T-helper 1 cell treated with Interleukin-12 subunit alpha and Interleukin-12 subunit beta and Interleukin-4 antibody, amounts not matched to agents 30 μg/mL and 1 μg/mL, for 36 hours (primary cell): ENCODE results near the gene ASPN.

Source experiments
- H3K27ac Mint-ChIP-seq: one replicate; pipeline ENCODE4 v1.8.0; 2021; ENCODE audit warnings: mild to moderate bottlenecking, mixed read lengths
- H3K27me3 Mint-ChIP-seq: one replicate; pipeline ENCODE4 v1.8.0; 2021; ENCODE audit warnings: low read depth, mixed read lengths
- H3K36me3 Mint-ChIP-seq: one replicate; pipeline ENCODE4 v1.8.0; 2021; ENCODE audit warnings: low read depth, mixed read lengths
- H3K4me1 Mint-ChIP-seq: one replicate; pipeline ENCODE4 v1.8.0; 2021; ENCODE audit warnings: low read depth, mixed read lengths
- H3K4me3 Mint-ChIP-seq: one replicate; pipeline ENCODE4 v1.8.0; 2021; ENCODE audit warnings: mild to moderate bottlenecking, moderate library complexity, mixed read lengths
- H3K9me3 Mint-ChIP-seq: one replicate; pipeline ENCODE4 v1.8.0; 2021; ENCODE audit warnings: mixed read lengths

The ASPN gene

GRCh38 chr9:92482329-92482728 is at the start of gene ASPN:
Gene ASPN, minus strand, starts transcription at chr9:92482506.
- Mint-ChIP-seq H3K9me3 (no peaks in the 10 kb centered on the region), H3K27ac (no peak within 1 kb of the TSS), H3K27me3 (no peaks in the 10 kb centered on the region), H3K36me3 (no peaks in the 10 kb centered on the region), H3K4me3 (no peak within 1 kb of the TSS), H3K4me1 (peaks cover 6% of the 10 kb centered on the region)

- no peaks in the 10 kb centered on the region for H3K9me3 Mint-ChIP-seq
- no peak overlapping the region for H3K4me3 Mint-ChIP-seq
- peaks cover 4% of the 10 kb centered on the region for H3K4me1 Mint-ChIP-seq
- no peak overlapping the region for H3K27ac Mint-ChIP-seq
- H3K27me3 Mint-ChIP-seq: no peaks in the 10 kb centered on the region
- H3K36me3 Mint-ChIP-seq: no peaks in the 10 kb centered on the region
Measured at GRCh38 chr9:92530893-92531292, 48.6 kb upstream of the ASPN start.

GRCh38 chr9:92529124-92529523 is 46.8 kb upstream of the ASPN start:
- Mint-ChIP-seq H3K9me3 (no peaks in the 10 kb centered on the region), H3K27me3 (no peaks in the 10 kb centered on the region), H3K27ac (no peak overlapping the region), H3K4me1 (peaks cover 2% of the 10 kb centered on the region), H3K4me3 (no peak overlapping the region), H3K36me3 (no peaks in the 10 kb centered on the region)

GRCh38 chr9:92528522-92528849 is 46.2 kb upstream of the ASPN start:
- H3K27me3 Mint-ChIP-seq: no peaks in the 10 kb centered on the region
- H3K36me3 Mint-ChIP-seq: no peaks in the 10 kb centered on the region
- no peak overlapping the region for H3K27ac Mint-ChIP-seq
- no peaks in the 10 kb centered on the region for H3K4me1 Mint-ChIP-seq
- no peak overlapping the region for H3K4me3 Mint-ChIP-seq
- H3K9me3 Mint-ChIP-seq: no peaks in the 10 kb centered on the region

- Mint-ChIP-seq H3K4me3 (no peak overlapping the region), H3K4me1 (no peaks in the 10 kb centered on the region), H3K27ac (no peak overlapping the region), H3K36me3 (no peaks in the 10 kb centered on the region), H3K27me3 (no peaks in the 10 kb centered on the region), H3K9me3 (no peaks in the 10 kb centered on the region)
Measured at GRCh38 chr9:92527832-92528521, 45.7 kb upstream of the ASPN start.

- no peaks in the 10 kb centered on the region for H3K4me1 Mint-ChIP-seq
- H3K9me3 Mint-ChIP-seq: no peaks in the 10 kb centered on the region
- H3K27me3 Mint-ChIP-seq: no peaks in the 10 kb centered on the region
- no peaks in the 10 kb centered on the region for H3K36me3 Mint-ChIP-seq
- H3K4me3 Mint-ChIP-seq: no peak overlapping the region
- no peak overlapping the region for H3K27ac Mint-ChIP-seq
Measured at GRCh38 chr9:92527291-92527828, 45.1 kb upstream of the ASPN start.

- Mint-ChIP-seq H3K9me3 (no peaks in the 10 kb centered on the region), H3K36me3 (no peaks in the 10 kb centered on the region), H3K4me3 (no peak overlapping the region), H3K27me3 (no peaks in the 10 kb centered on the region), H3K4me1 (no peaks in the 10 kb centered on the region), H3K27ac (no peak overlapping the region)
Measured at GRCh38 chr9:92525306-92525705, 43.0 kb upstream of the ASPN start.

GRCh38 chr9:92524881-92525280 is 42.6 kb upstream of the ASPN start:
- no peak overlapping the region for H3K4me3 Mint-ChIP-seq
- no peak overlapping the region for H3K27ac Mint-ChIP-seq
- no peaks in the 10 kb centered on the region for H3K27me3 Mint-ChIP-seq
- no peaks in the 10 kb centered on the region for H3K4me1 Mint-ChIP-seq
- H3K36me3 Mint-ChIP-seq: no peaks in the 10 kb centered on the region
- H3K9me3 Mint-ChIP-seq: no peaks in the 10 kb centered on the region

GRCh38 chr9:92522983-92523970 is 41.0 kb upstream of the ASPN start:
- Mint-ChIP-seq H3K27ac (no peak overlapping the region), H3K36me3 (no peaks in the 10 kb centered on the region), H3K4me1 (no peaks in the 10 kb centered on the region), H3K27me3 (no peaks in the 10 kb centered on the region), H3K9me3 (no peaks in the 10 kb centered on the region), H3K4me3 (no peak overlapping the region)

GRCh38 chr9:92520837-92521236 is 38.5 kb upstream of the ASPN start:
- H3K4me1 Mint-ChIP-seq: no peaks in the 10 kb centered on the region
- H3K36me3 Mint-ChIP-seq: no peaks in the 10 kb centered on the region
- H3K9me3 Mint-ChIP-seq: no peaks in the 10 kb centered on the region
- H3K27ac Mint-ChIP-seq: no peak overlapping the region
- no peak overlapping the region for H3K4me3 Mint-ChIP-seq
- no peaks in the 10 kb centered on the region for H3K27me3 Mint-ChIP-seq

- H3K27me3 Mint-ChIP-seq: no peaks in the 10 kb centered on the region
Measured at GRCh38 chr9:92518199-92518598, 35.9 kb upstream of the ASPN start.

GRCh38 chr9:92517046-92517445 is 34.7 kb upstream of the ASPN start:
- Mint-ChIP-seq H3K9me3 (no peaks in the 10 kb centered on the region), H3K36me3 (no peaks in the 10 kb centered on the region), H3K4me1 (no peaks in the 10 kb centered on the region), H3K4me3 (no peak overlapping the region), H3K27me3 (no peaks in the 10 kb centered on the region), H3K27ac (no peak overlapping the region)

More at GRCh38 chr9:92518199-92518598, 35.9 kb upstream of the ASPN start:
- no peak overlapping the region for H3K27ac Mint-ChIP-seq
- H3K4me3 Mint-ChIP-seq: no peak overlapping the region
- H3K4me1 Mint-ChIP-seq: no peaks in the 10 kb centered on the region
- no peaks in the 10 kb centered on the region for H3K9me3 Mint-ChIP-seq
- no peaks in the 10 kb centered on the region for H3K36me3 Mint-ChIP-seq

- no peak overlapping the region for H3K4me3 Mint-ChIP-seq
- H3K4me1 Mint-ChIP-seq: no peaks in the 10 kb centered on the region
- H3K27me3 Mint-ChIP-seq: no peaks in the 10 kb centered on the region
- H3K27ac Mint-ChIP-seq: no peak overlapping the region
- H3K9me3 Mint-ChIP-seq: no peaks in the 10 kb centered on the region
- no peaks in the 10 kb centered on the region for H3K36me3 Mint-ChIP-seq
Measured at GRCh38 chr9:92516521-92516920, 34.2 kb upstream of the ASPN start.

GRCh38 chr9:92514635-92515034 is 32.3 kb upstream of the ASPN start:
- Mint-ChIP-seq H3K27me3 (no peaks in the 10 kb centered on the region), H3K36me3 (no peaks in the 10 kb centered on the region), H3K4me3 (no peak overlapping the region)

GRCh38 chr9:92513349-92513748 is 31.0 kb upstream of the ASPN start:
- Mint-ChIP-seq H3K27me3 (no peaks in the 10 kb centered on the region), H3K4me1 (no peaks in the 10 kb centered on the region), H3K27ac (no peak overlapping the region), H3K4me3 (no peak overlapping the region), H3K36me3 (no peaks in the 10 kb centered on the region), H3K9me3 (no peaks in the 10 kb centered on the region)

More at GRCh38 chr9:92514635-92515034, 32.3 kb upstream of the ASPN start:
- Mint-ChIP-seq H3K4me1 (no peaks in the 10 kb centered on the region), H3K27ac (no peak overlapping the region), H3K9me3 (no peaks in the 10 kb centered on the region)
